Measurements from ENCODE around the gene C10orf105.

GRCh38 chr10:71705582-71705981, 14.0 kb downstream of the C10orf105 start:
- no peak for TF ChIP-seq EZH2 (IDR thresholded peaks at IDR 0.05)
- no peak for TF ChIP-seq POLR2AphosphoS5 (IDR thresholded peaks at IDR 0.05; ENCODE audit: borderline replicate concordance, low read depth, low read length)
- no peak for TF ChIP-seq FOXP2 (optimal IDR thresholded peaks at IDR 0.05; ENCODE audit: control extremely low read depth, extremely low read length, insufficient read depth)

All from SK-N-MC (cell line).